ENCODE measurements around the gene BCKDHB. TPM values are rescaled to one million over a fixed set of nuclear protein-coding genes. Genes with fewer than 3 reads are reported as not detected.
"Not testable (repeated sequence)": the region's sequence is repeated elsewhere in the genome, so short reads cannot be mapped to it uniquely, and the experiment has no call there.

BCKDHB gene
- total RNA-seq: 10 to 100 TPM; 15.1 to 20.4 (median 18.6) TPM
- 10 to 100 TPM; 15.4 to 43.2 (median 41.4) TPM for polyA plus RNA-seq

DNA sequence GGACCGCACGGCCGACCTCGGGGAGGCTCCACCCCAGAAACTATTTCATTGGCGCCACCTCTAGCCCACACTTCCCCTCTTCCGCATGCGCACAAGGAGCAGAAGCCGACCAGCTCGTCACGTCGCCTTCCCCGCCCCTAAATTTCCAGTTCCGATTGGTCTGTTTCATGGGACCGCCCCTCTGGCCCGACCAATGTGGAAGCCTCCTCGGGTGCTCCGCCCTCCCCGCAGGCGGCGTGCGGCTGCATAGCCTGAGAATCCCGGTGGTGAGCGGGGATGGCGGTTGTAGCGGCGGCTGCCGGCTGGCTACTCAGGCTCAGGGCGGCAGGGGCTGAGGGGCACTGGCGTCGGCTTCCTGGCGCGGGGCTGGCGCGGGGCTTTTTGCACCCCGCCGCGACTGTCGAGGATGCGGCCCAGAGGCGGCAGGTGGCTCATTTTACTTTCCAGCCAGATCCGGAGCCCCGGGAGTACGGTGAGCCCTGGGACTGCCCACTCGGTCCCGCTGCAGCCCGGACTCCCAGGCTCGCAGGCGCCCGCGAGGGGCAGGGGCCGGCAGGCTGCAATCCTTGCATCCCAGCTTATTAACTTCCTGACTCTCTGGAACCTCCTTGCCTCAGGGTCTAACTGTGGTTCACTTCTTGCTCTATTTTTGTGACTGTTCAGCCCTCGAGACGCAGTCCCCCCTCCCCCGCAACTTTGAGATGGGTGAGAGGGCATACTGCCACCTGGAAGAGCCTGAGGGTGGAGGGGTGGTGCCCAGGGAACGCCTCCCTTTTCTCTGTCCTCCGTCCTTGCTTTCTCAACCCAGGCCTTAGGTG is at the start of gene BCKDHB:
Gene BCKDHB (plus strand): TSS at position 254 of the 818 bp plus-strand sequence. CDS start 23 bp downstream, at position 277.
- TF ChIP-seq EP300 (IDR thresholded peaks at IDR 0.05) (peak in 2 of 4 donors; percentile 3 to 42), POLR2A (IDR thresholded peaks at IDR 0.05) (peak; percentile 84 to 92), POLR2AphosphoS5 (IDR thresholded peaks at IDR 0.05) (peak; percentile 90 to 98 (median 96))
- TF ChIP-seq, protein P1, sequence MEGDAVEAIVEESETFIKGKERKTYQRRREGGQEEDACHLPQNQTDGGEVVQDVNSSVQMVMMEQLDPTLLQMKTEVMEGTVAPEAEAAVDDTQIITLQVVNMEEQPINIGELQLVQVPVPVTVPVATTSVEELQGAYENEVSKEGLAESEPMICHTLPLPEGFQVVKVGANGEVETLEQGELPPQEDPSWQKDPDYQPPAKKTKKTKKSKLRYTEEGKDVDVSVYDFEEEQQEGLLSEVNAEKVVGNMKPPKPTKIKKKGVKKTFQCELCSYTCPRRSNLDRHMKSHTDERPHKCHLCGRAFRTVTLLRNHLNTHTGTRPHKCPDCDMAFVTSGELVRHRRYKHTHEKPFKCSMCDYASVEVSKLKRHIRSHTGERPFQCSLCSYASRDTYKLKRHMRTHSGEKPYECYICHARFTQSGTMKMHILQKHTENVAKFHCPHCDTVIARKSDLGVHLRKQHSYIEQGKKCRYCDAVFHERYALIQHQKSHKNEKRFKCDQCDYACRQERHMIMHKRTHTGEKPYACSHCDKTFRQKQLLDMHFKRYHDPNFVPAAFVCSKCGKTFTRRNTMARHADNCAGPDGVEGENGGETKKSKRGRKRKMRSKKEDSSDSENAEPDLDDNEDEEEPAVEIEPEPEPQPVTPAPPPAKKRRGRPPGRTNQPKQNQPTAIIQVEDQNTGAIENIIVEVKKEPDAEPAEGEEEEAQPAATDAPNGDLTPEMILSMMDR (IDR thresholded peaks at IDR 0.05): no peak
- 0 to 1% methylated on average over 56 of the region's 56 CpGs for WGBS, 2 donors
- Histone ChIP-seq H3K36me3 (no peaks in the 10 kb centered on the region), H3K4me1 (peaks cover 0 to 15% (median 8%) of the 10 kb centered on the region in 4 donors), H3K27me3 (no peaks in the 10 kb centered on the region), H3K4me3 (peak within 1 kb of the TSS; percentile 62 to 87 (median 70)), H3K27ac (peak within 1 kb of the TSS; percentile 82 to 93 (median 88)), H3K9me3 (no peaks in the 10 kb centered on the region)
- intact Hi-C loops (cut with DNase I): no loop called here
- peak; percentile 99 for DNase-seq

- Histone ChIP-seq H3K36me3 (no peaks in the 10 kb centered on the region), H3K27ac (no peak overlapping the region), H3K4me1 (no peaks in the 10 kb centered on the region), H3K27me3 (no peaks in the 10 kb centered on the region), H3K9me3 (no peaks in the 10 kb centered on the region), H3K4me3 (no peak overlapping the region)
- intact Hi-C loops (cut with DNase I): no loop called here
- TF ChIP-seq, protein P1 (IDR thresholded peaks at IDR 0.05): no peak
- TF ChIP-seq POLR2A (IDR thresholded peaks at IDR 0.05) (no peak), EP300 (IDR thresholded peaks at IDR 0.05) (no peak), POLR2AphosphoS5 (IDR thresholded peaks at IDR 0.05) (no peak)
- DNase-seq: no peak
Observed at GRCh38 chr6:80060774-80061173, 45.7 kb upstream of the BCKDHB start.

DNA sequence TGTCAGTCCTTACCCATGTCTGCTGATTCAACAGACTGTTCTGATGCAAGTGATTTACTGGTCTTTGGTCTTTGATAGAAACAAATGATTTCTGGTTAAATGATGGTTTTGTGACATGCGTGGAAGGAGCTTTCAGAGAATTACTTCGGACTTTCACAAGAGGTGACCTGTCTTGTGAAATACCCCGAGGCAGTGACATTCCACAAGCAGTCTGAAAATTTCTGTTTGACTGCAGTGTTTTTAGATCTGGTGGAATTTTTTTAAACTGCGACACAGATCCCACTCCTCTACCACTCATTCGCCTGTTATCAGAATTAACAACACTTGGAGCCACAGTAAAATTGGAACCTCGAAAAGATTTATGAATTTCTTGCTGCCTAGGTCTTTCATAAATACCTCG is 38.3 kb upstream of the BCKDHB start:
- intact Hi-C loops (cut with DNase I); H3K4me1 ChIP-seq; H3K27ac ChIP-seq; H3K9me3 ChIP-seq; DNase-seq; H3K36me3 ChIP-seq; H3K4me3 ChIP-seq; H3K27me3 ChIP-seq: not testable (repeated sequence)
- 82 to 86% methylated on average over 7 of the region's 7 CpGs for WGBS, 2 donors

- 87 to 90% methylated on average over 19 of the region's 19 CpGs for WGBS, 2 donors
- H3K4me1 ChIP-seq; DNase-seq; intact Hi-C loops (cut with DNase I); H3K27ac ChIP-seq; H3K4me3 ChIP-seq; H3K27me3 ChIP-seq; H3K36me3 ChIP-seq; H3K9me3 ChIP-seq: not testable (repeated sequence)
Observed at GRCh38 chr6:80070431-80070830, 36.0 kb upstream of the BCKDHB start.

DNA sequence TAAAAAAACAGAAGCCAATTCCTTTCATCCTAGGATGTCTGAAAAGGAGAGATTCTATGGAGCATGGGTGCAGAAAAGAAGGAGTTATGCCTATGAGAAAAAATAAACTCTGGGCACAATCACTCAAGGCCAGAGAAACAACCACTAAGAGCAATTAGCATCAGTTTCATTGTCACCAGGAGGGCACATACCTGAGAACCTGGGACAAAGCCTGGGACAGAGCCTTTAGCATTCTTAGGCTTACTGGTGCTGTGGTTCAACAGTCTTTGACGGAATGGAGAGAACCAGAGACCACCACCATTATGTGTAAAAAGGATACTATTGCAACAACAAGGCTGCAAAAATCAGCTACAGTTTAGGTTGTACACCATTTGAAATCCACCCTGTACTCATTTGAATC is 29.4 kb upstream of the BCKDHB start:
- no peak overlapping the region for H3K4me3 ChIP-seq
- no peaks in the 10 kb centered on the region for H3K4me1 ChIP-seq
- no peak for DNase-seq
- no peaks in the 10 kb centered on the region for H3K36me3 ChIP-seq
- H3K27me3 ChIP-seq: no peaks in the 10 kb centered on the region
- TF ChIP-seq, protein P1 (IDR thresholded peaks at IDR 0.05): no peak
- TF ChIP-seq EP300 (IDR thresholded peaks at IDR 0.05) (no peak), POLR2A (IDR thresholded peaks at IDR 0.05) (no peak), POLR2AphosphoS5 (IDR thresholded peaks at IDR 0.05) (no peak)
- no peak overlapping the region for H3K27ac ChIP-seq
- 84 to 88% methylated on average over 1 of the region's 1 CpG for WGBS, 2 donors
- H3K9me3 ChIP-seq: peaks cover 0 to 8% (median 0%) of the 10 kb centered on the region in 4 donors
- intact Hi-C loops (cut with DNase I): no loop called here
